Lung microvascular endothelial cell (primary cell): Measurements from ENCODE around the gene ST8SIA6. TPM values are rescaled to one million over a fixed set of nuclear protein-coding genes. Genes with fewer than 3 reads are reported as not detected.

Experiments used
- DNase-seq, 2 donors: peaks; one replicate each; pipeline versions ENCODE4 v3.0.0 to v3.0.0-alpha.2; 2010; ENCODE audit warnings: low read depth in 2 of 2
- total RNA-seq: library from RNA; depleted of rRNA; stranded (reverse); fragments of >200 nt; gene quantifications from 2 replicates; pipeline ENCODE4 v1.2.1, GENCODE V29; 2014

ST8SIA6 gene
- total RNA-seq, 1 donor from 2014 or later: 0.20 TPM

- no peak for DNase-seq
Measured at GRCh38 chr10:17386021-17386420, 68.4 kb downstream of the ST8SIA6 start.

GRCh38 chr10:17385066-17385465 is 69.3 kb downstream of the ST8SIA6 start:
- no peak for DNase-seq

- peak in 1 of 2 donors; percentile 24 for DNase-seq
Measured at GRCh38 chr10:17383801-17384555, 70.4 kb downstream of the ST8SIA6 start.

GRCh38 chr10:17381502-17382142 is 72.8 kb downstream of the ST8SIA6 start:
- DNase-seq: no peak

- DNase-seq: no peak
Measured at GRCh38 chr10:17380888-17381287, 73.5 kb downstream of the ST8SIA6 start.

GRCh38 chr10:17380016-17380415 is 74.4 kb downstream of the ST8SIA6 start:
- no peak for DNase-seq

GRCh38 chr10:17379151-17379690 is 75.2 kb downstream of the ST8SIA6 start:
- no peak for DNase-seq

GRCh38 chr10:17375936-17376584 is 78.3 kb downstream of the ST8SIA6 start:
- DNase-seq: peak; percentile 18 to 19

GRCh38 chr10:17368708-17369272 is 85.6 kb downstream of the ST8SIA6 start:
- no peak for DNase-seq

- no peak for DNase-seq
Measured at GRCh38 chr10:17366705-17367104, 87.7 kb downstream of the ST8SIA6 start.

GRCh38 chr10:17365402-17365801 is 89.0 kb downstream of the ST8SIA6 start:
- DNase-seq: no peak

GRCh38 chr10:17358461-17358860 is 95.9 kb downstream of the ST8SIA6 start:
- DNase-seq: no peak

GRCh38 chr10:17357781-17358180 is 96.6 kb downstream of the ST8SIA6 start:
- no peak for DNase-seq

- no peak for DNase-seq
Measured at GRCh38 chr10:17356820-17357219, 97.6 kb downstream of the ST8SIA6 start.

- no peak for DNase-seq
Measured at GRCh38 chr10:17354781-17355180, 99.6 kb downstream of the ST8SIA6 start.

GRCh38 chr10:17353568-17354300 is 100.7 kb downstream of the ST8SIA6 start:
- DNase-seq: no peak

- DNase-seq: no peak
Measured at GRCh38 chr10:17352583-17352982, 101.8 kb downstream of the ST8SIA6 start.

GRCh38 chr10:17351506-17351905 is 102.9 kb downstream of the ST8SIA6 start:
- DNase-seq: no peak

- DNase-seq: peak in 1 of 2 donors; percentile 1
Measured at GRCh38 chr10:17349717-17350116, 104.7 kb downstream of the ST8SIA6 start.

- DNase-seq: peak in 1 of 2 donors; percentile 86
Measured at GRCh38 chr10:17348501-17349349, 105.7 kb downstream of the ST8SIA6 start.
